Hypothalamus (tissue), 51 donors: Measurements from ENCODE around the gene RAE1.
"Not testable (repeated sequence)": the region's sequence is repeated elsewhere in the genome, so short reads cannot be mapped to it uniquely, and the experiment has no call there.

Experiments
- DNase-seq, 51 donors: peaks; one replicate each; lab custom pipeline; 2025; lab: John Stamatoyannopoulos, UW

The RAE1 gene

GRCh38 chr20:57325632-57326356, 25.3 kb upstream of the RAE1 start:
- DNase-seq = no peak

DNA sequence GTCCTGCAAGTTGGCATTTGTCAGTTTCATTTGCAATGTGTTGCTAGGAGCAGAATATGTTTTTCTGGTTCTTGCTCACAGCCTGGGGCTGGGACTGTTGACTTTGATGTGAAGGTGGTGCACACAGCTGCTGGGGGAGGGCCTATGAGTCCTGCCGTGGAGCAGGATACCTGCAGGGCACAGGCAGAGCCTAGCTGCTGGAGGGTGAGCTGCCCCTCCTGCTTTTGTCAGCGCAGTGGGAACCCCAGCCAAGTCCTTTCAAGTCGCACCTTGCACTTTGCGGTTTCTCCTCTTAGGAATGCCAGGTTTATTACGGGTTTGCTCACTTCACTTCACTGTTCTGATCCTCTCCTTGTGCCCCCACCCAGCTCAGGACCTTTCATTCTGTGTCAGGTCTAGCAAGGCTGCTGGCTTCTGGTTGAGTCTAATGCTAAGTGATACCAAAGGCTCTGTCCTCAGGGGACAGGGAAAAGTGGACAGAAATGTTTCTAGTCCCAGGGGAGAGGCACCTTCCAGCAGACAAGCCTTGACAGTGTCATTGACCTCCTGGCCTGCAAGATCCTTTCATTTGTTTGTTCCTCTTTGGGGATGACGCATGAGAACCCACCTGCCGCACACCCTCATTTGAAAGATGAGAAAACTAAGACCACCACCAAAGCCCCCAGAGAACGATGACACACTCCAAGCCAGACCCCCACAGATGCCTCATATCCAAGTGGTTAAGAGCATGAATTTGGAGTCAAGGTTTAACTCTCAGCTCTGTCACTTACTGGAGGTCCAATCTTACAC, 24.2 kb upstream of the RAE1 start:
- no peak for DNase-seq

- DNase-seq = no peak
These were observed 23.2 kb upstream of the RAE1 start for GRCh38 chr20:57327820-57328219.

DNA sequence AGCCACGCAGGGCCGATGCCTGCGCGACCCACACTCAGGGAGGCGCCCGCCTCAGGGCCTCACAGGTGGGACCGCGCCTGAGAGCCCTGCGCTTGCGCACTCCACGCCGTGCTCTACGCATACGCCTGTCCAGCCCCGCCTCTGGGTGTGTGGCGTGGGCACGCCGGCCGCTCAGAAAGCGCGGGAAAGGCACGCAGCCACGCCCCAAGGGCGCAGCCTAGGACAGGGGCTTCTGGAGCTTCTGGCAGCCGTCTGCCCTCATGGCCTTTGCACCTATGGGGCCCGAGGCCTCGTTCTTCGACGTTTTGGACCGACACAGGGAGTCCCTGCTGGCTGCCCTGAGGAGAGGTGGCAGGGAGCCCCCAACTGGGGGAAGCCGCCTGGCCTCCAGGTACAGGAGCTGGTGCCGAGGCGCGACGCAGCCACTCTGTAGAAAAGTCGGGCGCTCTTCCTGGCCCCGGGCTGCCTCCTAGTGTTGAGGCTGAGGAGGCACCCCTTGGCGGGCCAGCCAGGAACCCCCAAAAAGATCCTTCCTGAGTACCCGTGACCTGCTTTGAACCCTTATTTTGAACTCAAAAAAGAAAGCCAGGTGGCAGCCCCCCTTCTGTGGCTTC, 21.3 kb upstream of the RAE1 start, which contains the start of gene SPO11:
Gene SPO11 (plus strand): TSS at position 196 of the 614 bp plus-strand sequence. CDS start 65 bp downstream, at position 261.
- DNase-seq = peak in 1 of 51 donors; percentile 14

DNA sequence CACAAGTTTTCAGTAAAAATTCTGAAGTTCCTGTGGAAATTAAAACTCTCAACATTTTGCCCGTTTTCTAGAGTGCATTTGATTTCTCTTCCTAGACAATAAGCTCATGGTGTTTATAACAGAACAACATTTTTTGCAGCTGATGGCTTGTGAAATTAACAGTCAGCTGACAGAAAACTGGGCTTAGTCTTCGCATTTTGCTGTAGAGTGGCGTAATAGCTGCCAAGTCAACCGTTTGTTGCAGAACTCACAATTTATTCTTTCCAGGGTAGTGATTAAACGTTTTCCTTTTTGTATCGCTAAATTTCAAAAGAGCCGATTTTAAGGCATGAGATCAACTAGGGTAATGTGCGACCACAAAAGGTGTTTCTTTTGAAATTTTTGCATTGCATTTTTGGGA, 20.1 kb upstream of the RAE1 start:
- peak in 3 of 51 donors; percentile 10 to 39 (median 30) for DNase-seq

DNA sequence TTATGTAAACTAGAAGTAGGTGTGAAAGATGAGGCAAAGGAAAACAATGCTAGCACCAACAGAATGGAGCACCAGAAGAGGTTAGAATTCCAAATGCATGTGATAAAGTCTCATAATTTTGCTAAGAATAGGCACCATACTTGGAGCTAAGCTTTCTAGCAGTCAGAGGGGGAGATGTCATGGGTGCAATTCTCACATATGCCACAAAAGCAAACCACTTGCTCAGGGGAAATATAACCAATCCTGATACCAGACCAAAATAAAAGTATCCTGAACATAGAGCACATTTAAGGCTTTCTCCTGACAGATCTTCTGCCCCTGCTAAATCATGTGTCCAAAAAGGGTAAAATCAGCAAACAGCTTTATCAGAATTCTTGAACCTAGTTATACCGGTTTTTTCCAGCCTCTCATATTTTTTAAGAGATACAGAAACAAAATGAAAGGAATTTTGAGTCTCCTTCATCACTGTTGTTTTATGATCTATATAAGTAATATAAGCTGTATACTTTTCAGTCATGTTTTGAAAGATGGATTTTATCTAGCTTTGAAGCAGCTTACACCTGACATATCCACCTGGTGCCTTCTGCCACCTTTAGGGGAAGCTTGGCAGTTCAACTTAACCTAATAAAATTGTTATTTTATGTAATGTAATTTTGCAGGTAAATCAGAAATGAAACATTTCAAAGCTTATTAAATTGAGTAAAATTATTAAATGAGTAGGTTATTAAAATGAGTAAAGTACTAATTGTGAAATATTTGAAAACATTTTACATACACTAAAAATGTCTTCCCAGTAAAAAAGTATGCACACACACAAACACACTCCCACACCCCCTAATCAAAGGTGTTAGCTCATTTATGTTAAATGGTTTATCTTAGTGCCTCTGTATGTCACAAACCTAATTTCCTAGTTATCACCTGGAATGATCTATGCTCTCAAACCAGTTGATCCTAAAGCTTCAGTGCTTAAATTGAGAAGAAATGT, 18.7 kb upstream of the RAE1 start:
- DNase-seq = no peak

- no peak for DNase-seq
These were observed 15.7 kb upstream of the RAE1 start for GRCh38 chr20:57335392-57335791.

DNA sequence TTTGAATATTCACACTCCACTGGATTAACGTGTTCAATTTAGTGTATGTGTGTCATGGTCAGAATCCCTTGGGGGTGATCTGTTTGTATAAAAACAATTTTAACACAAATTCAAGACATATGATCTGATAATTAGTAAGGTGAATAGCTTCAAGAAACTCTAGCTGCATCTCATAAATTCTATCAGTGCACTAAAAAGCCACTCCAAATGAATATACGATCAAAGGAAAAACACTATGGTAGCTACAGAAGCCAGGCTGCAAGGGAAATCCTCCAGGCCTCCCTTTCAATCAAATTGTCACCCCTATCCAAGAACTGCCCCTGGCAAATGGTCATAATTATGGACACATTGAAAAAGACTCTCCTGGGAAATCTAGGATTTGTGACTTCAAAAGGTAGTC, 9.4 kb upstream of the RAE1 start:
- DNase-seq = no peak

GRCh38 chr20:57342829-57343228, 8.2 kb upstream of the RAE1 start:
- DNase-seq = no peak

DNA sequence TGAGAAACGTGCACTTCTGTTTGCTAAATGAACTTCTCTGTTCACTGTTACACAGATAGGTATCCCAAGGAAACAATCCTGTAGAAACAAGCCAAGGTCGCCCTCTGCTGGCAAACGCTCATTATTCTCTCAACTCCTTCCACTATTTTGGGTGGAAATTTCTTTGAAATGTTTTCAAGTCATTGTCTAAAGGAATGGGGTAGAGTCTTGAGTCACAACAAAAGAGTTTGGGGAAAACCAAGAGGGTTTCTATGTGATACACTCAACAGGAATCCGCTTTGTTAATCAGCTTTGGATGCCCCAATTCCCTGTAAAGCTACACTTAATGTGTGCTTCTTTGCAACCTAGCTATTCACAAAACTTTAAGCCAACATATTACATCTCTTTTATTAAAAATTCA, 4.6 kb upstream of the RAE1 start:
- peak in 40 of 51 donors; percentile 5 to 91 (median 58) for DNase-seq

DNA sequence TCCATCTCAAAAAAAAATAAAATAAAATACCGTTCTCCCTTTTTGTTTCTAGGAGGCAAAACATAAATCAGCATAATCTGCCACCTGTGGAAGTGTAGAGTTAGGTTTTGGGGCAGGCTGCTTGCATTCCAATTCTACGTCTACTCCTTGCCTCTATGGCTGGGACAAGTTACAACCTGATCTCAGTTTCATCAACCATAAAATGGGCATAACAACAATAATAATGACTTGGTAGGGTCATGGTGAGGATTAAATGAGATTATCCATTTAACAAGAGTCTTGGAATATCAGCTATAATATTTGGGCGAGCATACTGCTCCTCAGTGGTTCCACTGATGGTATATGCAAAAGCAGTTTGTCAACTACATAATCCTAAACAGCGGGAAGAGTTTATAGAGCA, 3.7 kb upstream of the RAE1 start:
- no peak for DNase-seq

DNA sequence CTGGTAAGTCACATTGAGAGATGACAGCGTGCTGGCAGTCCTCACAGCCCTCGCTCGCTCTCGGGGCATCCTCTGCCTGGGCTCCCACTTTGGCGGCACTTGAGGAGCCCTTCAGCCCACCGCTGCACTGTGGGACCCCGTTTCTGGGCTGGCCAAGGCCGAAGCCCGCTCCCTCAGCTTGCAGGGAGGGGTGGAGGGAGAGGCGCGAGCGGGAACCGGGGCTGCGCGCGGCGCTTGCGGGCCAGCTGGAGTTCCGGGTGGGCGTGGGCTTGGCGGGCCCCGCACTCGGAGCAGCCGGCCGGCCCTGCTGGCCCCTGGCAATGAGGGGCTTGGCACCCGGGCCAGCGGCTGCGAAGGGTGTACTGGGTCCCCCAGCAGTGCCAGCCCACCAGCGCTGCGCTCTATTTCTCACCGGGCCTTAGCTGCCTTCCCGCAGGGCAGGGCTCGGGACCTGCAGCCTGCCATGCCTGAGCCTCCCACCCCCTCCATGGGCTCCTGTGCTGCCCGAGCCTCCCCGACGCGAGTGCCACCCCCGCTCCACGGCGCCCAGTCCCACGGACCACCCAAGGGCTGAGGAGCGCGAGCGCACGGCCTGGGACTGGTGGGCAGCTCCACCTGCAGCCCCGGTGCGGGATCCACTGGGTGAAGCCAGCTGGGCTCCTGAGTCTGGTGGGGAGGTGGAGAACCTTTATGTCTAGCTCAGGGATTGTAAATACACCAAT, 2.7 kb upstream of the RAE1 start:
- not testable (repeated sequence) for DNase-seq

- DNase-seq = not testable (repeated sequence)
These were observed 2.0 kb upstream of the RAE1 start for GRCh38 chr20:57348922-57349574.

GRCh38 chr20:57350081-57350710, 859 bp upstream of the RAE1 start:
- DNase-seq = no peak

DNA sequence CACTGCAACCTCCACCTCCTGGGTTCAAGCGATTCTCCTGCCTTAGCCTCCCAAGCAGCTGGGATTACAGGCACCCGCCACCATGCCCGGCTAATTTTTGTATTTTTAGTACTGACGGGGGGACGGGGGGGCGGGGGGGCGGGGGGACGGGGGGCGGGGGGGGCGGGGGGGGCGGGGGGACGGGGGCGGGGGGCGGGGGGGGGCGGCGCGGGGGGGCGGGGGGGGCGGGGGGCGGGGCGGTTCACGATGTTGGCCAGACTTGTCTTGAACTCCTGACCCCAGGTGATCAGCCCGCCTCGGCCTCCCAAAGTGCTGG, 371 bp upstream of the RAE1 start:
- DNase-seq = not testable (repeated sequence)

- DNase-seq = no peak
These were observed 1.2 kb downstream of the RAE1 start for GRCh38 chr20:57352305-57352704.

DNA sequence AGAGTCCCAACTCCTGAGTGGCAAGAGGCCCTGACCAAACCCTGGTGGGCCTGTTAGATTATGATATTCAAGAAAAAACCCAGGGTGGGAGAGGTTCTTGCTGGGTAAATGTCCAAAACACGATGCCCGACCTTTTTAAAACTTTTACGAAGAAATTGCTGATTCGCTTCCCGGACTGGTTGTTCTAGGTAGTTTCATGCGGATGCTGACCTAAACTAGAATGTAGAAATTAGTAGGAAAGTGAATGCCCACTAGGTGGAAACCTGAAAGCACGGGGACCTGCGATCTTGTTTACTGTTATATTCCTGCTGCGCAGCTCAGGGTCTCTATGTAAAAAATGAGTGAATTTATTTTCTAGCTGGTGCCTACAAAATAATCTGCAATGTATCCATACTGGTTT, 2.3 kb downstream of the RAE1 start:
- no peak for DNase-seq

DNA sequence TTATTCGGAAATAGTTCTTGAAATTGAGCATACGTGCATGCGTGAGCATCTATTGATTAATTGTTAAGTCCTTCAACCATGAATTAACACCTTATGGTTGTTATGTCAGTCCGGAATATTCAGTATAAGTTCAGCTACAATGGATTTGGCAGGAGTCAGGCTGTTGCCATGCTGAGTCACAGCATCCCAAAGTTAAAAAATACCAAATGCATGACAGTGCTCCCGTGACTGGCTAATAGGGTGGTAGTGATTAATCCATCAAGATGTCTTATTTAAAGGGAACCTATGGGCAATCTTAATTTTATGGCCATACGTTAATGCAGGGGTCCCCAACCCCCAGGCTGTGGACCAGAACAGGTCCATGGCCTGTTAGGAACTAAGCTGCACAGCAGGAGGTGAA, 10.5 kb downstream of the RAE1 start:
- DNase-seq = no peak

GRCh38 chr20:57364451-57364850, 13.4 kb downstream of the RAE1 start:
- no peak for DNase-seq
